ENCODE measurements around the gene ENAH.

The ENAH gene

GRCh38 chr1:225458222-225458631, 194.7 kb downstream of the ENAH start:
- 0 out of 2 replicates have a peak, but pooled peaks cover 4% of the 10 kb centered on the region for H3K27me3 ChIP-seq (ENCODE audit: low read depth, low read length)

GRCh38 chr1:225454733-225455132, 198.2 kb downstream of the ENAH start:
- no peaks in the 10 kb centered on the region for H3K9me3 ChIP-seq (ENCODE audit: insufficient read depth, low read length)
- no peaks in the 10 kb centered on the region for H3K79me2 ChIP-seq (ENCODE audit: low read length)
- H3K36me3 ChIP-seq (replicated peaks; ENCODE audit: low read depth, low read length), result no peaks in the 10 kb centered on the region
- H3K27me3 ChIP-seq (ENCODE audit: low read depth, low read length), result no peaks in the 10 kb centered on the region
- H3K4me2 ChIP-seq (ENCODE audit: low read length), result no peak overlapping the region
- H4K20me1 ChIP-seq (ENCODE audit: insufficient read depth, low read length), result no peaks in the 10 kb centered on the region
- H3K4me1 ChIP-seq (ENCODE audit: low read length), result no peaks in the 10 kb centered on the region
- no peak overlapping the region for H2AFZ ChIP-seq (ENCODE audit: low read depth, low read length)
- H3K9ac ChIP-seq (ENCODE audit: low read length), result no peak overlapping the region
- H3K4me3 ChIP-seq (ENCODE audit: low read length), result no peak overlapping the region
- no peak overlapping the region for H3K27ac ChIP-seq (ENCODE audit: low read length)
- TF ChIP-seq CTCF (IDR thresholded peaks at IDR 0.05; ENCODE audit: low read depth, low read length) (no peak), EZH2phosphoT487 (IDR thresholded peaks at IDR 0.05; ENCODE audit: low read depth) (no peak)

More at GRCh38 chr1:225458222-225458631, 194.7 kb downstream of the ENAH start:
- H3K36me3 ChIP-seq (replicated peaks; ENCODE audit: low read depth, low read length), result no peaks in the 10 kb centered on the region
- TF ChIP-seq CTCF (IDR thresholded peaks at IDR 0.05; ENCODE audit: low read depth, low read length) (no peak), EZH2phosphoT487 (IDR thresholded peaks at IDR 0.05; ENCODE audit: low read depth) (no peak)
- H2AFZ ChIP-seq (ENCODE audit: low read depth, low read length), result no peak overlapping the region
- no peaks in the 10 kb centered on the region for H3K79me2 ChIP-seq (ENCODE audit: low read length)
- no peak overlapping the region for H3K4me2 ChIP-seq (ENCODE audit: low read length)
- H3K4me3 ChIP-seq (ENCODE audit: low read length), result no peak overlapping the region
- H3K4me1 ChIP-seq (ENCODE audit: low read length), result no peaks in the 10 kb centered on the region
- no peaks in the 10 kb centered on the region for H4K20me1 ChIP-seq (ENCODE audit: insufficient read depth, low read length)
- no peak overlapping the region for H3K9ac ChIP-seq (ENCODE audit: low read length)
- no peak overlapping the region for H3K27ac ChIP-seq (ENCODE audit: low read length)
- no peaks in the 10 kb centered on the region for H3K9me3 ChIP-seq (ENCODE audit: insufficient read depth, low read length)

GRCh38 chr1:225453797-225454648, 198.9 kb downstream of the ENAH start:
- TF ChIP-seq EZH2phosphoT487 (IDR thresholded peaks at IDR 0.05; ENCODE audit: low read depth) (no peak), CTCF (IDR thresholded peaks at IDR 0.05; ENCODE audit: low read depth, low read length) (no peak)
- Histone ChIP-seq H3K27ac (ENCODE audit: low read length) (no peak overlapping the region), H3K9ac (ENCODE audit: low read length) (no peak overlapping the region), H3K27me3 (ENCODE audit: low read depth, low read length) (no peaks in the 10 kb centered on the region), H3K4me1 (ENCODE audit: low read length) (no peaks in the 10 kb centered on the region), H3K9me3 (ENCODE audit: insufficient read depth, low read length) (no peaks in the 10 kb centered on the region), H3K36me3 (replicated peaks; ENCODE audit: low read depth, low read length) (no peaks in the 10 kb centered on the region), H4K20me1 (ENCODE audit: insufficient read depth, low read length) (no peaks in the 10 kb centered on the region), H2AFZ (ENCODE audit: low read depth, low read length) (no peak overlapping the region), H3K79me2 (ENCODE audit: low read length) (no peaks in the 10 kb centered on the region), H3K4me3 (ENCODE audit: low read length) (no peak overlapping the region), H3K4me2 (ENCODE audit: low read length) (no peak overlapping the region)

- Histone ChIP-seq H3K27ac (ENCODE audit: low read length) (no peak overlapping the region), H2AFZ (ENCODE audit: low read depth, low read length) (no peak overlapping the region), H4K20me1 (ENCODE audit: insufficient read depth, low read length) (no peaks in the 10 kb centered on the region), H3K4me2 (ENCODE audit: low read length) (no peak overlapping the region), H3K27me3 (ENCODE audit: low read depth, low read length) (peaks cover 3% of the 10 kb centered on the region; the same call in 1 of the 2 replicates), H3K79me2 (ENCODE audit: low read length) (no peaks in the 10 kb centered on the region), H3K4me3 (ENCODE audit: low read length) (no peak overlapping the region), H3K9me3 (ENCODE audit: insufficient read depth, low read length) (no peaks in the 10 kb centered on the region), H3K36me3 (replicated peaks; ENCODE audit: low read depth, low read length) (no peaks in the 10 kb centered on the region), H3K9ac (ENCODE audit: low read length) (no peak overlapping the region), H3K4me1 (ENCODE audit: low read length) (no peaks in the 10 kb centered on the region)
- no peak for TF ChIP-seq CTCF (IDR thresholded peaks at IDR 0.05; ENCODE audit: low read depth, low read length)
- no peak for TF ChIP-seq EZH2phosphoT487 (IDR thresholded peaks at IDR 0.05; ENCODE audit: low read depth)
Observed at GRCh38 chr1:225451840-225452515, 200.9 kb downstream of the ENAH start.
